Measurements from ENCODE around the gene CCDC33.

Gene CCDC33

DNA sequence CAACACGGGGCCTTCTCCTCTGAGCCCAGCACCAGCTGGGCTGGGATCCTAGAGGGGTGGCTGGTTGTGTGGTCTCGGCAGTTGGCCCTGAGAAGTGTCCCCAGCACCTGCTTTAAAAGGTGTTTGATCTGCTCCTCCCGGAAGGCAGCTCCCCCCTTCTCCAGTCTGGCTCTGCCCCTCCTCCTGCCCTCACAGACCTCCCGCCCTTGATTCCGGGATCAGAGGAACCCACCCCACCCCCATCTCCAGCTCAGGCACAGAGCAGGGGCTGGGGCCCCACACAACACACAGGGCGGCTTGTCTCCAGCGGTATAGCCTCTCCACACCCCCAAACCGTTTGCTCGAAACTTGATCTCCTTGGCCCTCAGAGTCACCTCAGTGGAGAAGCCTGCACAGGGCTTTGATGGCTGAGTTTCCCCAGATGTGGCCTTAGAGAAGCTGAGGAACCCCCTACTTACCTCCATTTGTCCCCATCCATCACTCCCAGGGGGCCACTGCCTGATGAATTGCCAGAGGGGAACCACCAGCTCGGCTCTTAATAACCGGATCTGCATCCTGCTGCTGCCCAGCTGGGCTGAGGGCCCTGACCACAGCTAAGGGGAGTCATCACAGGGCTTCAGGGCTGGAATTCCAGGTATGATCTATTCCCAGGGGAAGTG, 27.1 kb upstream of the CCDC33 start:
- no peak for DNase-seq (ENCODE audit: low spot score)

DNA sequence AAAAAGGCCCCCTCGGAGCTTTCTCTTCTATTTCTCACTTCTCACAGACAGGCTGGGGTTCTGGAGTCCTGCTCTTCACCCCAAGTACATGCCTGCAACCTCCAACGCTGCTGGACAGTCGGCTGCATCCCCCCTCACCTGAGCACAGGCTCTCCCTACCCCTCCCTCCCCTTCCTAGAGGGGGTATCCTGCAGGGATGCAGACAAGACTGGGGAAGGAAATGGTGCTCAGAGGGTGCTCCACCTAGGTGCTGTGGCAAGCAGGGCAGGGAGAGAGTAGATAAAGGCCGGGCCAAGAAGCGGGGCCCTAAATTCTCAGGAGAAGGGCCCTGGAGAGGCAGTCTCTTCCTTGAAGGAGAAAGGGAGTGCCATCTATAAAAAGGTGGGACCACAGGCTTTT, 26.6 kb upstream of the CCDC33 start:
- no peak for DNase-seq (ENCODE audit: low spot score)

DNA sequence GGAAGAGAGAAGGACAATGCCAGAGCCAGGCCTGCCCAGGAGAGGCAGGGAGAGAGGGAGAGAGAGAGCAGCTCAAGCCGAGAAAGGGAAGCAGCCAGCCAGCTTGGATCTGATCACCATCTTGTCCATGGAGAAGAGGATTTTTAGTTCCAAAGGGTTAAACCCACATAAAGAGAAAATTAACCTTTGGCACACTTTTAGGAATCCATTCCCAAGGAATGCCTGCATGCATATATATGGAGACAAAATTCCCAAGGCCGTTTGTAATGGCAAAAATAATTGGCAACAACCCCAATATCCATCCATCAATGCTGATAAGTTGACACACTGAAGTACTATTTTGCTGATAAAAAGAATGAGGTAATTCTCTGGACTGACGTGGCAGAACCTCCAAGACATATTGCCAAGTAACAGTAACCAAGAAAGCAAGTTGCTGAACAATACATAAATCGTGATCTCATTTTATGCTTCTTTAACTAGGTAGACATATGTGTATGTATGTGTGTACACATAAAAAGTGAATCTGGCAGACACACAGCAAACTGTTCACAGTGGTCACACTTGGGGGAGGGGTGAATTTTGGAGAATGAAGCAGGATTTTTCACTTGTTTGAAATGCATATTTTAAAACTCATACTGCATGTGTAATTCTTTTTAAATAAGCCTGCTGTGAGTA, 26.0 kb upstream of the CCDC33 start:
- no peak for DNase-seq (ENCODE audit: low spot score)

DNA sequence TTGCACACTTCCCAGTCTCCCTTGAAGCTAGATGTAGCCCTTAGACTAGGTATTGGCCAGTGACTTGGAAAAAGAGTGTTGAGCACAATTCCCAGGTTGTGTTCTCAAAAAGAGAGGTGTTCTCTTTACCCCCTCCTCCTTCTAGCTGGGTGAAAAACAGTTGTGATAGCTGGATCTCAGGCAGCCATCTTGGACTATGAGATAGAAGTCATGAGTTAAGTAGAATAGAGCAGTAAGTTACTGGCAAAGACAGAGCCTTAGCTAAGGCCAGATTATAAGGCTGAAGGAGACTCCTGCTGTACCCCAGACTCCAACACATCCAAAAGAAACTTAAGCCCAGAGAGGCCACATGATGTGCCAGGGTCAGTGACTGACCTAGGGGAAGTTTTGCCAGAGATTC, 25.4 kb upstream of the CCDC33 start:
- DNase-seq (ENCODE audit: low spot score): no peak

DNA sequence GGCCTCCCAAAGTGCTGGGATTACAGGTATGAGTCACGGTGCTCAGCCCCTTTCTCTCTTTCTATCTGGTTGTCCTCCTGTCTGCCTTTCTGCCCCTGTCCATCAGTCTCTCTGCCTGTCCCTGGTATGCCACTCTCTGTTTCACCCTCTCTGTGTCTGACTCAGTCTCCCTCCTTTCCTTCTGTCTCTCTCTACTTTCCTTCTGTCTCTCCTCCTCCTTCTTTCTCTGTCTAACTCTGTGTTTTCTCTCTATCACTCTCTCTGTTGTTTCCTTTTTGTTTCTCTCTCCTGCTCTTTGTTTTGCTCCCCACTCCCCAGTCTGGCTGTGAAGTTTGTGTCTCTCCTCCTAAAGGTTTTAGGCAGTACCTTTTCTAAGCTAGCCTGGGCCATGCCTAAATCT, 24.5 kb upstream of the CCDC33 start:
- no peak for DNase-seq (ENCODE audit: low spot score)

DNA sequence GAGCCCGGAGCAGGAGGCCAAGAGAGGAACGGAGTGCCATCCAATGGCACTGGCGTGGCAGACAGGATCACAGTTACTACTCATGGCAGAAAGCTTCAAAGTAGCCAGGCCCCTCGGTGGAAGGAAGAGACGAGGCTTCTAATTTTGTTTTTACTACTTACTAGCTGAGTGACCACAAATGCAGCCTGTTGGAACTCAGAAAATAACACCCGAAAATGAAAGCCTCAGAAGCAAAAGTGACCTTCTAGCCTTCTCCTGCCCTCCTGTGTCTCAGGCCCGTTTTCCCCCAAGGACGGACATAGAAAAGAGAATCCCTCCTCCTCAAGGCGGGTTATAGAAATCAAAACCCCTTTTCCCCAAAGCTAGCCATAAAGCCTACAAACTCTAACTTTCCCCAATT, 23.6 kb upstream of the CCDC33 start:
- no peak for DNase-seq (ENCODE audit: low spot score)

DNA sequence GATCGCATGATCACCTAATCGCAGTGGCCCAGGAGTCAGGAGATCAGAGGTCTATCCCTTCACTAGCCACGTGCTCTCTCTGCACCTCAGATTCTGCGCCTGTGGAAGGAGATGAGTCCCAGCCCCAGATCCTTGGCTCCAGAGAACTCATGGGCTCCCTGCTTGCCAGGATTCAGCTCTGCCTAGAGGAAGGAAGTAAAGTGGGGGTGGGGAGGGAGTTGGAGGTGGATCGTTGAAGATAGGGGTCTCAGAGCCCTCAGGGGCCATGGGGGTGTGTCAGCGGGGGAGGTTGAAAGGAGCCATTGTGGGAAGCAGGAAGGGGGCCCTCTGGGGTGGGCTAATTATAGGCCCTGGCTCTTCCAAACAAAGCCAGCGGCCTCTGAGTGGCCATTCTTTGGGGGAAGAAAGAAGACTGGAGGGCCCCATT, 22.3 kb upstream of the CCDC33 start:
- no peak for DNase-seq (ENCODE audit: low spot score)

DNA sequence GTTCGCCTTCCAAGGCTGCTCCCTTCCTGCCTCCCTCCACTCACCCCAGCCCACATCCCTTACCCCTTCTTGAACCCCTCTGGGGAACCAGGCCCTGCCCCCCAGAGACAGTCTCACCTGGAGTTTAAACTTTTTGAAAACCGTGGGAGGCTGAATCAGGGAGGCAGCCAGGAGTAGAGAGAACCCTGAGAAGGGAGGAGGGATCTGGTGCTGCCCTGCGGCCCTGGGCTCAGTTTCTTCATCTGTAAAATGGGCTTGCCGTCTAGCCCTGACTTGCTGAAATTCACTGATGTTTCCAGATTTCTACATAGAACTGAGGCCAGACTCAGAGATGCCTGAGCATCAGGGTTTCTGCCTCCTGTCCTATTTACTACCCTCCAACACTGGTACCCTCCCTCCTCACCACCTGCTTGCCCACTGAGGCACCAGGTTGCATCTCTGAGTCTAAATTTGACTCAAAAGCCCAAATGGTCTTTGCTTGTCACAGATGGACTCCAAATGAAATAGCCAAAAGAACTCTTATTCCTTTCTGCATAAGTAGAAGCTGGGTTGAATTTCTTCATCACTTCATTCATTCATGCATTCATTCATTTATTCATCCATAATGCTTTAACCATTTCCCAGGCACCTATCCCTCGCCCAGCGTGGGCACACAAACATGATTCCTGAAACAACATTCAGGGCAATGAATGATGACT, 21.7 kb upstream of the CCDC33 start:
- no peak for DNase-seq (ENCODE audit: low spot score)

DNA sequence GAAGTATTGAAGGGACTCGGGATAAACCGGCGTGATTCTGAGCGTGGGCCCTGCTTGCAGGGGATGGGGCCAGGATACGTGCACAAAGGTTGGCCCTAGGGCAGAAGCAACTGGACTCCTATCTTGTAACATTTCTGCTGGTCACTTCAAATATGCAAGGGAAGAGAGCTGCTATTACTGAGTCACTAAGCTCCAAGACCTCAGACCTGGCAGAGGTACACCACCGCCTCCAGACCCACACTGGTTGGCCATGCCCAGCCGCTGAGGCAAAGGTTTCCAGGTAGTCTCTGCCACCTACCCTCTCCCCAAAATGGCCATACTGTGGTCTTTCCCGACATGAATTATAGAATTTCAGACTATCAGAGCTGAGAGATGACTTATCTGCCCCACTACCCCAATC, 20.2 kb upstream of the CCDC33 start:
- DNase-seq (ENCODE audit: low spot score): no peak

DNA sequence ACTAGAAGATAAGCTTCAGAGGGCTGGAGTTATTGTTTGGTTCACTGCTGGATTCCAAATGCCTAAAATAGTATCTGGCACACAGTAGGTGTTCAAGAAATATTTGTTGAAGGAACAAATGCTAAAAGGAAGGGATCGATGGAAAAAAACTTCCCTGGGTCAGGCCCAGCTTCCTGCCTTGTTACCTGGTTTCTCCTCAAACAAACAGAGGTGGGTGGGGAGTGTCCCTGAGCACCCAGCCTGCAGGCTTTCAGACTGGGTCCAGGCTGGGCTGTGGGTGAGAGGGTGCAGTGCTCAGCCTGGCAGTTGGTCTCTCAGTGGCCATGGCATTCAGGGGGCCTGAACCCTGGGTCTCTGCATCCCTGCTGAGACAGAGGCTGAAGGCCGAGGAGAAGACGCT, 19.2 kb upstream of the CCDC33 start:
- DNase-seq (ENCODE audit: low spot score): no peak

DNA sequence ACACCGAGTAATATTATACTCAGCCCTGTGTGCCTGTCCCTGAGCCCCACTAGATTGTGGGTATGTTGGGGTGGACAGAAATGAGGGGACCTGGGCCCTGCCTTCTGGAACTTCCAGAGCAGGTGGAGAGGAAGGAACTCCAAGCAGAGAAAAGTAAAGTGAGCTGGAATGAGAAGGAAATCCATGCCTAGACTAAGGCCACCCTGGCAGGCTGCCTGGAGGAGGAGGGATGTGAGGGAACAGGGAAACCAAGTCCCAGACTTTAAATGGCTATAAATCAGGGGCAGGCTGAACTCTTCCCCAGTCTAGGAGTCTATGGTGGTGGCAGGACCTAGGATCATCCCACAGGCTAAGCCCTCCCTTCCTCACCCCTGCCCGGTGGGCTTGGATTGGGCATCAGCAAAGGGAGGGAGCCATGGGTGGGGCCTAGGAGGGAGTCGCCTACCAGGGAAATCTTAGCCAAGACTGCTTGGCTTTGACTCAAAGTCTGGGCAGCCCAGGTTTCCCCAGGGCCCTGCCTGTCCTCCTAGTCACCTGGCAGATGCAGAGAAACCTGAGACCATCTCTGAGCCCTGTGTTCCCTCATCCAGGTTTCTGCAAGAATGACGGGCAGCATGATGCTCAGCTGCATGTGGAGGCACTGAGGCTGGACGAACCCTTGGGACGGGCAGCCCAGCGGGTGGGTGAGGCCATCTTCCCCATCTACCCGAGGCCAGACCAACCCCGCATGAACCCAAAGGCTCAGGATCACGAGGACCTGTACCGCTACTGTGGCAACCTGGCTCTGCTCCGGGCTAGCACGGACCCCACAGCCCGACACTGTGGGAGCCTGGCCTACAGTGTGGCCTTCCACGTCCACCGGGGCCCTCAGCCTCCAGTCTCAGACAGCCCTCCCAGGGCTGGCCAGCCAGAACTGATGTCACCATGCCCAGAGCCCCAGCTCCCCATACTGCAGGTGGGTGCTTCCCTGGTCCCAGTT, 17.9 kb upstream of the CCDC33 start:
- DNase-seq (ENCODE audit: low spot score): no peak

DNA sequence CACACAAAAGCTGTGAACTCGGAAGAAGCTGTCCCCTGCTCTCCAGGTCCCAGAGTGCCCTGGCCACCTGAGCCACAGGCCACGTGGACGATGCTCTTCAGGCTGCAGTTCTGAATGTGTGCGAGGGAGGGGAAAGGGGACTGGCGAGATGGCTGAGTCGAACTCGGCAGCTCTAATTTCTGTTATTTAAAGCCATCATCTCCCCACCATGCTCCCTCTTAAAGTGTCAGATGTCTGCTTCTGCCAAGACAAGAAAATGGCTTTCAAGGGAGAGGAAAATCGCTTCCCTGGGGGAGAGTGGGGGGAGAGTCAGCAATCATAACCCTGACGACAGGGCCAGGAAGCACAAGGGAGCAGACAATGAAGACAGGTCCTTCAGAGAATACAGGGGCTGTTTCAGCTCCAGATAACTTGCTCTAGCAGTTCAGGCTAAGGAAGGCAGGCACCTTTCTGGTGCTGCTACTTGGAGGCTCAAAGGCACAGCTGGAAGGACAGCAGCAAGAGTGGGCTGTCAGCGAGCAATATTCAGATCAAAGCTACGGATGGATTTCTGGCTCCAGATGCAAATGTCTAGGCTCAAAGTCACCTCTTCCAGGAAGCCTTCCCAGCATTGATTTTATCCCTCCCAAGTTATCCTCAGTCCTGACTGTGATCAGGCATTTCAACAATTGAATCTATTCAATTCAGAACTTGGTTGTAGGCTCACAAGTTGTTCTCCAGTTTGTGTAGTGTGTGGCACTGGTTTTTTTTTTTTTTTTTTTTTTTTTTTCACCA, 15.5 kb upstream of the CCDC33 start:
- DNase-seq (ENCODE audit: low spot score): no peak

DNA sequence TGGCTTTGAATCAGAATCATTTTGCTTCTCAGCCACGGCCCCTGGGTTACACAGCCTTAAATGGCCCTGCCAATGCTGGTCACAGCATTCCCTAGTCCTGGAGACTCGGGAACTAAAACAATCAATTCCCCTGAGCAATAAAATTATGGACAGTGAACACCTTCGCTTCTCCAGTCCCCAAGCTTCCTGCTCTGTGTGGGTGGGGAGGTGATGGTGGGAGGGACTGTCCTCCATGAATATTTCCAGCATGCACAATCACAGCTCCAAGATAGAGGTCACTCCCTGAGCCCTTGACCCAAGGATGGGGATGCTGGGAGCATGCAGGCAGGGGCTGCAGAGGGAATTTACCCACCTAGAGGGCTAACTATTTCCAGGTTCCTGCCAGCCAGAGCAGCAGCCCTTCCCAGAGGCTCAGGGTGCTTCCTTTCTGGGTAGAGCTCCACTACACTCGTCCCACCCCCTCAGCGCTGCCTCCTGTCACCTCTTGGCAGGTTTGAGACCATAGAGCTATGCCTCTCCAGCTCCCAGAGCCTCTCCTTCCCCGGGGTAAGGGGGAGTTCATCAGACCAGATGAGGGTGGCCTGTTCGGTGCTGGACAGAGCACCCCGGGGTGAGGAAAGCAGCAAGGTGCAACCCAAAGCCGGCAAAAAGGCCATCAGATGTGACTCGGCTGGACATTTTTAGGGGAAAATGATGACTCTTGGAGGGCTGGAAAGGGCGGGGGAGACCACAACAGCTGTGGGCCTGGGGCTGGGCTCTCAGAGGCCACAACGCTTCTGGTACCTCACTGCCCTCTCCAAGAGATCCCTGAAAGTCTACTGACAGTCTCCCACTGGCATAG, 14.5 kb upstream of the CCDC33 start:
- DNase-seq (ENCODE audit: low spot score): no peak

DNA sequence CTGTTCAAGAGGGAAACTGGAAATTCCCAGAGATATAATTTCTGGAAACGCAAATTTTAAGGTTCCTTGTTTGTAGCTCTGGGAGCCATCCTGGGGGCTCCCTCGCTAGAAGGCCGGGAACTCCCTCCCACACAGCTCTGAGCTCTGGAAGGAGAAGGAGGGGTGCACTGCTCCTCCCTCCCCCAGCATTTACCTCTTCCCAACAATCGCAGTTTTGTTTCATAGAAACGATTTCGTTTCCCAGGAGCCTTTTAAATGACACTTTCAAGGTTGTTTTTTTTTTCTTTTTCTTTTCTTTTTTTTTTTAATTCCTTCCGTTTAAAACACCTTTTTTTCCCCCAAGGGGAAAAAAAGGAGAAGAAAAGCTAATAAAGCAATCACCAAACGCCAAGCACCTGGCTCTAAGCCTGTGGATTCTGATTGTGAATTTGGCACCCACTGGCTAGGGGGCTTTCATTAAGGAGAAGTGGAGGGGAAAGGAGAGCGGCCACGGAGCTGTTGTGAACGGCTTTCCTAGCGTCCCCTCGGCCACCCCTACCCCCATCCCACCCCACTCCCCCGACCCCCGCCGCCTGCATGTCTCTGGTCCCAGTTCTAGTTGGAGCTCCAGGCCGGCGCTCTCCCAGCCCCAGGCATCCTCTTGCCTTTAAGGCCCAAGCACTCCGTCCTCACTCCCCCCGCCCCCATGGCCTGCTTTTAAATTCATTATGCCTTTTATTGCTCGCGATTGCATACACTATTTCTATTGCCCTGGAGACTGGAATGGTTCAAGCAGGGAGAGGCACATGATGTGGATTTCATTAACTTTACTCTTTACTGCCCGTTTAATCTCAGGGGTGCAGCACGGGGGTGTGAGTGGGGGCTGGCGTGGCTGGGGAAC, 13.6 kb upstream of the CCDC33 start:
- DNase-seq (ENCODE audit: low spot score): no peak

DNA sequence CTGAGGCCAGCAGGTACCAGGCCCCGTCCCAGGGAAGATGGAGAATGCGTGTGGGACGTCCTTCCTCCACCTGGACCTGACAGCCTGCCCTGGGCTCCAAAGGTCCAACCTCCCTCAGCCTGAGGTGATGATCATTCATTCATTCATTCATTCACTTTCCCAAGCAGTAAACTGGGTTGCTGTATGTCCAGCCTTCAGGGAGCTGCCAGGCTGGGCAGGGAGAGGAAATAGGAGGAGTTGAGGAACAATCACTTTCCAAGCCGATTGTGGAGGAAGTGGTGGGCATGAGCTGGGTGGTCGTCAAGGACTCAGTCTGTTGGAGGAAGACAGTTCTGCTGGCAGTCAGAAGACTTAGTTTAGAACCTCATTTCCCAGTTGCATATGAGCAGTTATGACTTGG, 10.2 kb upstream of the CCDC33 start:
- no peak for DNase-seq (ENCODE audit: low spot score)

DNA sequence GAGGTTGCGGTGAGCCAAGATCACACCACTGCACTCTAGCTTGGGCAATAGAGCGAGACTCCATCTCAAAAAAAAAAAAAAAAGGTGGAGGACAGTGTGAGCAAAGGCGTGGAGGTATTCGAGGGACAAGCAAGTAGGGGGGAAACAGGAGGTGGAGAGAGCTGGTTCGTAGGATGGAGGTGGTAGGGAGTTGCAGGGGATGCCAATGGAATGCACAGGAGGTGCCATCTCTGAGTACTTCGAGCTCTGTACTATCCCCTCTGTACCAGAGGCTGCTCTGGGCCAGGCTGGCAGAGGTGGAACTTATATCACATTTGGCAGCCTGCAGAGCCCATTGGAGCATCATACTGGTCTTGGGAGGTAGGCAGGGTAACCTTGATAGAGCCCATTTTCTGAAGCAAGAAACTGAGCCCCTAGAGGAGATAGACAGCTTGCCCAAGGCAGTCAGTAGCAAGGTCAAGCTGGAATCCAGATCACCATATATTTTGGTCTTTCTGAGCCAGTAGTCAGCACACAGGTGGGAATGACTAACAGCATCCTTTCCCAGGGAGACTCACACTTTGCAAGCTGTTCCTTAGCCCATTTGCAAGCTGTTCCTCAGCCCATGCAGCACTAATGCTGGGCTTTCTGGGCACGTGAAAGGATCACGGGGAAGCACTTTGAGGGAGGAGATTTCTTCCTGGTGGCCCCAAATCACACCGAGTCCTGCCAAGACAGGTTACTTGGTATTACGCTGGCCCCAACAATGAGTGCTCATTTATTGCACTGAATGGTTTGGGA, 9.2 kb upstream of the CCDC33 start:
- DNase-seq (ENCODE audit: low spot score): no peak

DNA sequence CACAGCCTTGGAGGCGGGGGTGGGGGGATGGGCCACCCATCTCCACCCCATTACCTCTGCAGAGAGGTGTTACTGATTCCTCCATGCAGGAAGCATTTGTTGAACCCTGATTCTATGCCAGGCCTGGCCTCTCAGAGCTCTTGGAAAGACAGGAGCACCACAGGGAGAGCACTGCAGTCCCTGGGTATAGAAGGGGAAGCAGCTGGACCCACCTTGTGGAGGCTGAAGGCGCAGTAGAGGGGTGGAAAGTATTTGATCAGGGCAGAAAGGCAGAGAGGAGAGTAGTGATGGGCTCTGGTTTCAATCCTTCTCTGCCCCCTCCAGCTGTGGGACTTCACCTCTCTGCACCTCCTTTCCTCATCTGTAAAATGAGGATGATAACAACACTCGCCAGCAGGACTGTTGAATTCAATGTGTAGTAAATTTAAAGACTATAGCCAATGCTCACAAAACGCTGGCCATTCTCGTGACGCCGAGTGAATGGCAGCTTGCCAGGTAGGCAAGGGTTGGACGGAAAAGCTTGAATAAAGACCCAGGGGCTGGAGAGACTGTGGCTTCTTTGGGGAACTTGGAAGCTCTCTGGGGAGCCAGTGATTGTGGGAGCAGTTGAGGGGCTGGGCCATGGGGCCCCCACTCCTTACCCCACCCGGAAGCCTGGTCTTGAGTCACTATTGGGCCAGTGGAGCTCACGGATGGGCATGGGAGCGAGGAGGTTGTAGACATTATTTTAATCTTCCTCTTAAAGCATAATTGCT, 8.0 kb upstream of the CCDC33 start:
- DNase-seq (ENCODE audit: low spot score): no peak

DNA sequence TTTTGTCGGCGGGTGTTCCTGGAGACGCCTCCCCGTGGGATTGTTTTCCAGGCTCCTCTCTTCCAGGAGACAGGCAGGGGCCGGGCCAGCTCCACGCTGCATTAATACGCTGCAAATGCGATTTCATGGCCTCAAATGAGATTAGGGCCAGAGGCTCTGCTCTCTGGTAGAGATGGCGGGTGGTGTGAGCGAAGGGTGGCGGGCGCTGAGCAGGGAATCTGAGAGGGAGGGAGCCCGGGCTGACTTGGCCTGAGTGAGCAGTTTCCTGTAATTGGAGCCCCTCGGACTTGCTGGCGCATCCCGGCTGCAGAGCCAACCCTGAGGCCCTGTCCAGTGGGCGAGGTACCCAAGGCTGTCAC, 7.4 kb upstream of the CCDC33 start:
- no peak for DNase-seq (ENCODE audit: low spot score)
